ENCODE measurements around the gene ALG14.
"Not testable (repeated sequence)": the region's sequence is repeated elsewhere in the genome, so short reads cannot be mapped to it uniquely, and the experiment has no call there.

Gene ALG14

DNA sequence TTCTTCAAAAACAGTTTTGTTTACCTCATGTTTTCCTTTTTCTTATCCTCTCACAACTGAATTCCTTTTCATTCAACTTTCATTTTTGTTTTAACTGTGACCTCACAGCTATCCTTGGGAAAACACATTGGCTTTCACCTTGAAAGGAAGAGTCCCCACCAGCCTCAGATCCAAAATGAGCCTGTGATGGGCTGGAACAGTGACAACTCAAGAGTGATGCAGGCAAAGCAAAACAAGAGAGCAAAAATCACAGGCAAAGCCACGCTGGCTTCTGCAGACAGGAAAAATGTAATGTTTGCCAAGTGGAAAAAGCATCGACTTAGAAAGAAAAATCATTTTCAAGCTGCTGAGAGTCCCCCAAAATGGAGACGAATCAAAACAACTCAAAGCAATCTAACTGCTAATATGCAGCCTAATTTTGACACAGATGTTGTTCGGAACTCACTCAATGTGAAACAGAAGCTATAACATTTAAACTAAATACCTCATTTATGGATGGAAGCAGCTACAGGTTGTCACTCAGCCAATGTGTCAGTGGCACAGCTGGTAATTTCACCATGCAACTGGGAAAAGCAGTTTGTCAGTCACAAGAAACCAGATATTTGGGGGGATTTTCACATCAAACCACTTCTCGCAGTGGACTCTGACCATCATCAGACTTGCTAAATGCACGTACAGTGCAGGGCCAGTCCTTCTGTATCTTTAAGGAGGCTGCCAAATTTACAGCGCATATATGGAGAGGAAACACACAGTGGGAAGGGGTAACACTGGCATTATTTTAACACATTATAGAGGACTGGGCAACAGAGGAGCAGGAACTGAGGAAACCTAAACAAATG is 50.7 kb downstream of the ALG14 start:
- TF ChIP-seq, protein P1, sequence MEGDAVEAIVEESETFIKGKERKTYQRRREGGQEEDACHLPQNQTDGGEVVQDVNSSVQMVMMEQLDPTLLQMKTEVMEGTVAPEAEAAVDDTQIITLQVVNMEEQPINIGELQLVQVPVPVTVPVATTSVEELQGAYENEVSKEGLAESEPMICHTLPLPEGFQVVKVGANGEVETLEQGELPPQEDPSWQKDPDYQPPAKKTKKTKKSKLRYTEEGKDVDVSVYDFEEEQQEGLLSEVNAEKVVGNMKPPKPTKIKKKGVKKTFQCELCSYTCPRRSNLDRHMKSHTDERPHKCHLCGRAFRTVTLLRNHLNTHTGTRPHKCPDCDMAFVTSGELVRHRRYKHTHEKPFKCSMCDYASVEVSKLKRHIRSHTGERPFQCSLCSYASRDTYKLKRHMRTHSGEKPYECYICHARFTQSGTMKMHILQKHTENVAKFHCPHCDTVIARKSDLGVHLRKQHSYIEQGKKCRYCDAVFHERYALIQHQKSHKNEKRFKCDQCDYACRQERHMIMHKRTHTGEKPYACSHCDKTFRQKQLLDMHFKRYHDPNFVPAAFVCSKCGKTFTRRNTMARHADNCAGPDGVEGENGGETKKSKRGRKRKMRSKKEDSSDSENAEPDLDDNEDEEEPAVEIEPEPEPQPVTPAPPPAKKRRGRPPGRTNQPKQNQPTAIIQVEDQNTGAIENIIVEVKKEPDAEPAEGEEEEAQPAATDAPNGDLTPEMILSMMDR (IDR thresholded peaks at IDR 0.05; ENCODE audit: low read depth, low read length, missing control alignments), result no peak
- no peak for DNase-seq (ENCODE audit: extremely low read depth, low read depth)
- H3K4me3 ChIP-seq (replicated peaks; ENCODE audit: low read depth, low read length), result no peak overlapping the region

DNA sequence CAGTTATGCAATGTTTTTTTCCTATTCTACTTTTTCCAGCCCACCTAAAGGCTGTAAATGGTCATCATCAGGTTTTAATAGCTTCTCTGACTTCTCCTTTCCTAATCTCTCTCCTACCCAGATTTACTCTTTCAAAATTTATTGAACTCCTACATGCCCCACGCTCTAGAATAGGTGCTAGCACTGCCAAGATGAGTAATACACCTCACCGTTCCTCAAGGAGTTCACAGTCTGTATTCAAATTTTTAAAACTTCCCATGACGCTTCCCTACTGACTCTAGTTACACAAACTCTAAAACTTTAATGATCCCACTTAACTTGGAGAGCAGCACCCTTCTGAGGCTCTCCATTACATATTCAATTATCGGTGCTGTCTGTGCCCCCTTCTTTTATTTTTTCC is 51.6 kb downstream of the ALG14 start:
- DNase-seq (ENCODE audit: extremely low read depth, low read depth), result no peak
- TF ChIP-seq, protein P1 (IDR thresholded peaks at IDR 0.05; ENCODE audit: low read depth, low read length, missing control alignments), result no peak
- no peak overlapping the region for H3K4me3 ChIP-seq (replicated peaks; ENCODE audit: low read depth, low read length)

DNA sequence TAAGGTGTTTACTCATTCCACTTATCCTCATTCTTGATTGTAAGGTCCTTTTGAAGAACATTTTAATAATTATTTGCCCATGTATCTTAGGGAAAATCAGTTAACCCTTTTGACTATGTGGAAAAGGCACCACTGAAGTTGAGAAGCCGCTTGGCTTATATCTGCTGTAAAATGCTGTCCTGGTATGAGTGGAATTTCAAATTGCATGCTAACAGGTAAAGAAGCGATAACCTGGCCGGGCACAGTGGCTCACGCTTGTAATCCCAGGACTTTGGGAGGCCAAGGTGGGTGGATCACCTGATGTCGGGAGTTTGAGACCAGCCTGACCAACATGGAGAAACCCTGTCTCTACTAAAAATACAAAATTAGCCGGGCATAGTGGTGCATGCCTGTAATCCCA is 53.3 kb downstream of the ALG14 start:
- not testable (repeated sequence) for DNase-seq (ENCODE audit: extremely low read depth, low read depth); H3K4me3 ChIP-seq (replicated peaks; ENCODE audit: low read depth, low read length)

DNA sequence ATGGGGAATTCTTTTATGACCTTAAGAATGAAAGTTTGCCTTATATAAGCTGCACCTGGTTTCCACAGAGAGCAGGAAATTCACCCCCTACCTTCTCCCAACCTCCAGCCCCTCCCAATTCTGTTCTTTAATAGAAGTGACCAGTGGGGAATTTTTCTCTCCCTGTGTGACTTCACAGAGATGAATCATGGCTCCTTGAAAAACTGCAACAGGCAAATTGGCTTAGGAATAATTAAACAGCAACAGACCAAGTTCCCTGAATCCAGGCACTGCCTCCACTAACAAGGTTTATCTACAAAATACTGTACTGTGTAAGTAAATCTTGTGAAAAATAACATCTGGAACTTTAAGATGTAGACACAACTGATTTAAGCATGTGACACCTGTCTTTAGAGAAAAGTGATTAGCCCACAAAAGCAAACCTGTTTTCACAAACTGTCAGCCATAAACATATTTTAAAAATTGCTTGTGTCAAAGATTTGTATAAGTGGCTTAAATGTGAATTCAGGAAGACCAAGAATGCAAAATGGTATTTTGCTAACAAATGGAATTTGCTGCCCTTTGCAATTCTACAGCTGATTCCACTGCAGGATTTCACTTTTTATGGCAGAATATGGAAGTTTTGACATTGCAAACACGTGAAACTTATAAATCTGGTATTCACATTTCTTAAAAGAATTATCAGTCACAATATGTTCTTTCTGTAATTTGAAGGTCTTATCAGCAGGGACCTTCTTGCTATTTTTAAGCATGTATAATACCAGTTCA is 54.0 kb downstream of the ALG14 start:
- no peak overlapping the region for H3K4me3 ChIP-seq (replicated peaks; ENCODE audit: low read depth, low read length)
- DNase-seq (ENCODE audit: extremely low read depth, low read depth), result no peak
- TF ChIP-seq, protein P1 (IDR thresholded peaks at IDR 0.05; ENCODE audit: low read depth, low read length, missing control alignments), result no peak

DNA sequence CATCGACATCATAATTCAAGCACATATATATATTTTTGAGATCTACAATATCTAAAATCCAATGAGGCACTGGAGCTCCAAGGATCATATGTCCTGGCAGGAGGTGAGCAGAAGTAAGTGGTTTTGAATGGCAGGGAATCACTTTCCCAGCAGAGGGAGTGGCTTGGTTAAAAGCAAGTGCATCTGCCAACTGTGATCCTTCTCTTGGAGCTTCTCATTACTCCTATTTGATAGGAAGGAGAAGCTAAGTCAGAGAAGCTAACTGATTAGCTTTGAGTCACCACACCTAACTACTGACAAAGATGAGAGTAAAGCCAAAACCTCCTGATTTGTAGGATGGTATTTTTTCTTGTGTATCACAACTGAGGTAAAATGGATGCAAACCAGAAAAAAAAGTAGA is 55.0 kb downstream of the ALG14 start:
- DNase-seq (ENCODE audit: extremely low read depth, low read depth), result no peak
- no peak overlapping the region for H3K4me3 ChIP-seq (replicated peaks; ENCODE audit: low read depth, low read length)
- TF ChIP-seq, protein P1 (IDR thresholded peaks at IDR 0.05; ENCODE audit: low read depth, low read length, missing control alignments), result no peak

DNA sequence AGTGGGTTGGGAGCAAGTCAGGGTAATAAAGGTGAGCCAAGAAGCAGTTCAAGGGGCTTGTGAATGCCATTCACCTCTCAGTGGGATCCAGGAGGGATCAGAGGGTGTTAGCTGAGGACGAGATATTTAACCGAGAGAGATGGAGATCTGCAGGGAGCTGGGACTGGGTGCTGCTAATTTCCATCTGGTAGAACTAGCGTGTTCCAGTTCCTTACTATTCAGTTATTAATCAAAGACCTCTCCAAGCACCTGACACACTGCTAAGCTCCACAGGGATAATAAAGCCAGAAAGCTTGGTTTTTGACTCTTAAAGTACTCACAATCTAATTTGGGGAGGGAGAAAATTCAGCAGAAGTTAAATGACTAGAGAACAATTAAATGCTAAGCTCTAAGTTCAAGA is 57.7 kb downstream of the ALG14 start:
- H3K4me3 ChIP-seq (replicated peaks; ENCODE audit: low read depth, low read length), result no peak overlapping the region
- TF ChIP-seq, protein P1 (IDR thresholded peaks at IDR 0.05; ENCODE audit: low read depth, low read length, missing control alignments), result no peak
- DNase-seq (ENCODE audit: extremely low read depth, low read depth), result no peak

DNA sequence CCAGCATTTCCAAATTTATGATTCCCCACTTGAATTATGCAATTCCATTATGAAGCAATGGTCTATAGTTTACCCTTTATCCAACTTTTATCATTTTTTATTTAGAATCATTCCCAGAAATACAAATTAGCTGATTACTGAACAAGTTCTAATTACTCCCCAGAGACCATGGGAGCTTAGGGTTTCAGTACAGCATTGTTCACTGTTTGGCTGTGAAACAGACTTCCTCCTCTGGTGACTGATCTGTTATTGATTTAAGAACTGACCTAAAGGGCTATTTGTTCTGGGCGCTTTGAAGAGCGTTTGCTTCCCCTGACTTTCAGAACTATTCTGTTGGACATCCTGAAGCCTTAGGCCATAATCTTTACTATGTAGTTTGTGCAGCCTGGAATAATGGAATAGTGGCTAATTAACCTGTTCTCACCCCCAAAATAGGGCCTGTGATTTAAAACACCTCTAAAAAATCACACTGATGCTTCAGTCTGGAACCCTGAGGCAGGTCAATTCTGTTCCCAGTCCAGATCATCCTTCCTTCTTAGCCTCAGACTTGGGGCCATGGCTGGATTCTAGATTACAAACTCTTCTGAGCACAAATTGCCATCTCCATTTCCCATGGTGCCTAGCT is 58.7 kb downstream of the ALG14 start:
- TF ChIP-seq, protein P1 (IDR thresholded peaks at IDR 0.05; ENCODE audit: low read depth, low read length, missing control alignments), result no peak
- H3K4me3 ChIP-seq (replicated peaks; ENCODE audit: low read depth, low read length), result no peak overlapping the region
- DNase-seq (ENCODE audit: extremely low read depth, low read depth), result no peak

Measured in HFF-Myc (cell line).